ENCODE results near the gene FAM114A1. TPM values are rescaled to one million over a fixed set of nuclear protein-coding genes. Genes with fewer than 3 reads are reported as not detected.

The FAM114A1 gene
- total and polyA plus RNA-seq, 4 donors, result 22.1 to 108 (median 53.9) TPM

- TF ChIP-seq RAD21 (IDR thresholded peaks at IDR 0.05) (peak; percentile 7 to 17), FOXA1 (IDR thresholded peaks at IDR 0.05) (no peak), EGR1 (IDR thresholded peaks at IDR 0.05; ENCODE audit: low read depth in 2 of 2) (peak in 1 of 2 donors; percentile 90), REST (IDR thresholded peaks at IDR 0.05) (no peak), JUND (IDR thresholded peaks at IDR 0.05) (peak; percentile 93 to 97), NR2F2 (IDR thresholded peaks at IDR 0.05) (no peak), SP1 (IDR thresholded peaks at IDR 0.05) (peak; percentile 55), HNF4A (conservative IDR thresholded peaks at IDR 0.05) (peak in 1 of 2 donors; percentile 58), RXRA (IDR thresholded peaks at IDR 0.05) (peak; percentile 24 to 52), YY1 (IDR thresholded peaks at IDR 0.05) (peak; percentile 93), HNF4G (IDR thresholded peaks at IDR 0.05) (no peak), CTCF (IDR thresholded peaks at IDR 0.05; ENCODE audit: low read depth, low read length, missing input control) (no peak), MAX (IDR thresholded peaks at IDR 0.05) (peak; percentile 21), ZBTB33 (IDR thresholded peaks at IDR 0.05) (peak; percentile 39), GABPA (IDR thresholded peaks at IDR 0.05 in 1 of 2, conservative IDR thresholded peaks at IDR 0.05 in 1 of 2) (no peak), FOXA2 (IDR thresholded peaks at IDR 0.05) (no peak), TAF1 (conservative IDR thresholded peaks at IDR 0.05) (no peak)
- TF ChIP-seq, protein P1, sequence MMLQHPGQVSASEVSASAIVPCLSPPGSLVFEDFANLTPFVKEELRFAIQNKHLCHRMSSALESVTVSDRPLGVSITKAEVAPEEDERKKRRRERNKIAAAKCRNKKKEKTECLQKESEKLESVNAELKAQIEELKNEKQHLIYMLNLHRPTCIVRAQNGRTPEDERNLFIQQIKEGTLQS (IDR thresholded peaks at IDR 0.05), result peak; percentile 91
- Histone ChIP-seq H3K36me3 (ENCODE audit: control insufficient read depth in 4 of 4, insufficient read depth in 3 of 4, low read depth in 1 of 4, low read length in 3 of 4) (no peaks in the 10 kb centered on the region), H3K4me1 (ENCODE audit: control insufficient read depth in 4 of 4, insufficient read depth in 4 of 4, low read length in 3 of 4) (peaks cover 4 to 14% (median 6%) of the 10 kb centered on the region in 4 donors), H3K27ac (ENCODE audit: low read depth in 1 of 2, low read length in 2 of 2) (peak overlapping the region; percentile 8 to 41), H3K27me3 (ENCODE audit: control insufficient read depth in 4 of 4, insufficient read depth in 4 of 4, low read length in 3 of 4) (no peaks in the 10 kb centered on the region), H3K9ac (ENCODE audit: low read depth in 1 of 2, low read length in 2 of 2) (no peak overlapping the region), H3K4me3 (ENCODE audit: low read depth in 1 of 3, low read length in 3 of 3) (no peak overlapping the region), H3K9me3 (ENCODE audit: control insufficient read depth in 4 of 4, low read length in 3 of 4) (no peaks in the 10 kb centered on the region)
- DNase-seq (ENCODE audit: low spot score), result no peak
- 94% methylated on average over 7 of the region's 7 CpGs for WGBS
Measured at GRCh38 chr4:38967260-38968095, 99.9 kb downstream of the FAM114A1 start.

All from liver (tissue), 9 donors.